ENCODE results near the gene GRK5. TPM values are rescaled to one million over a fixed set of nuclear protein-coding genes. Genes with fewer than 3 reads are reported as not detected.

The GRK5 gene
- total and polyA plus RNA-seq, 8 donors: 34.6 to 60.8 (median 54.5) TPM

- Histone ChIP-seq H3K4me1 (peaks cover 32 to 42% of the 10 kb centered on the region in 2 donors), H3K36me3 (no peaks in the 10 kb centered on the region), H3K27ac (peak overlapping the region in 1 of 2 donors; percentile 67), H3K9me3 (no peaks in the 10 kb centered on the region), H3K4me3 (no peak overlapping the region), H3K27me3 (no peaks in the 10 kb centered on the region)
- no peak for TF ChIP-seq CTCF (IDR thresholded peaks at IDR 0.05)
- DNase-seq (no peak), ATAC-seq (no peak)
- intact Hi-C loops (cut with DNase I): no loop called here
Observed at GRCh38 chr10:119248184-119248583, 40.8 kb downstream of the GRK5 start.

GRCh38 chr10:119248681-119249080, 41.3 kb downstream of the GRK5 start:
- no peaks in the 10 kb centered on the region for H3K36me3 ChIP-seq
- H3K27me3 ChIP-seq: no peaks in the 10 kb centered on the region
- ATAC-seq: no peak
- H3K4me3 ChIP-seq: no peak overlapping the region
- peaks cover 34 to 46% of the 10 kb centered on the region in 2 donors for H3K4me1 ChIP-seq
- no peak overlapping the region for H3K27ac ChIP-seq
- intact Hi-C loops (cut with DNase I): no loop called here
- TF ChIP-seq CTCF (IDR thresholded peaks at IDR 0.05): no peak
- no peaks in the 10 kb centered on the region for H3K9me3 ChIP-seq
- DNase-seq: no peak

GRCh38 chr10:119250641-119251314, 43.4 kb downstream of the GRK5 start:
- H3K27me3 ChIP-seq: no peaks in the 10 kb centered on the region
- intact Hi-C loops (cut with DNase I): no loop called here
- TF ChIP-seq CTCF (IDR thresholded peaks at IDR 0.05): no peak
- H3K27ac ChIP-seq: peak overlapping the region; percentile 28 to 78
- DNase-seq: no peak
- ATAC-seq: peak; percentile 22
- H3K4me3 ChIP-seq: no peak overlapping the region
- H3K9me3 ChIP-seq: no peaks in the 10 kb centered on the region
- no peaks in the 10 kb centered on the region for H3K36me3 ChIP-seq
- H3K4me1 ChIP-seq: peaks cover 45 to 65% of the 10 kb centered on the region in 2 donors

GRCh38 chr10:119251315-119251708, 43.9 kb downstream of the GRK5 start:
- Histone ChIP-seq H3K4me1 (peaks cover 45 to 65% of the 10 kb centered on the region in 2 donors), H3K27me3 (no peaks in the 10 kb centered on the region), H3K4me3 (no peak overlapping the region), H3K27ac (peak overlapping the region; percentile 28 to 78), H3K9me3 (no peaks in the 10 kb centered on the region), H3K36me3 (no peaks in the 10 kb centered on the region)
- TF ChIP-seq CTCF (IDR thresholded peaks at IDR 0.05): no peak
- ATAC-seq (peak; percentile 25), DNase-seq (no peak)
- intact Hi-C loops (cut with DNase I): no loop called here

- ATAC-seq: no peak
Observed at GRCh38 chr10:119252051-119252465, 44.7 kb downstream of the GRK5 start.

More at GRCh38 chr10:119252051-119252465, 44.7 kb downstream of the GRK5 start:
- peaks cover 41 to 58% of the 10 kb centered on the region in 2 donors for H3K4me1 ChIP-seq
- H3K9me3 ChIP-seq: no peaks in the 10 kb centered on the region
- no peaks in the 10 kb centered on the region for H3K36me3 ChIP-seq
- no peaks in the 10 kb centered on the region for H3K27me3 ChIP-seq
- TF ChIP-seq CTCF (IDR thresholded peaks at IDR 0.05): no peak
- H3K4me3 ChIP-seq: no peak overlapping the region
- peak overlapping the region; percentile 28 to 78 for H3K27ac ChIP-seq
- DNase-seq: no peak
- intact Hi-C loops (cut with DNase I): no loop called here

All from left lung (tissue), 10 donors.